GM18502 (cell line): ENCODE measurements around the gene GIN1.

Experiments used
- ATAC-seq: cut with Tn5 transposase; IDR thresholded peaks from one replicate; pipeline ENCODE4 v1.9.1; 2021; ENCODE audit warnings: mild to moderate bottlenecking; ENCODE audit not compliant: unreplicated experiment, poor library complexity

The GIN1 gene

DNA sequence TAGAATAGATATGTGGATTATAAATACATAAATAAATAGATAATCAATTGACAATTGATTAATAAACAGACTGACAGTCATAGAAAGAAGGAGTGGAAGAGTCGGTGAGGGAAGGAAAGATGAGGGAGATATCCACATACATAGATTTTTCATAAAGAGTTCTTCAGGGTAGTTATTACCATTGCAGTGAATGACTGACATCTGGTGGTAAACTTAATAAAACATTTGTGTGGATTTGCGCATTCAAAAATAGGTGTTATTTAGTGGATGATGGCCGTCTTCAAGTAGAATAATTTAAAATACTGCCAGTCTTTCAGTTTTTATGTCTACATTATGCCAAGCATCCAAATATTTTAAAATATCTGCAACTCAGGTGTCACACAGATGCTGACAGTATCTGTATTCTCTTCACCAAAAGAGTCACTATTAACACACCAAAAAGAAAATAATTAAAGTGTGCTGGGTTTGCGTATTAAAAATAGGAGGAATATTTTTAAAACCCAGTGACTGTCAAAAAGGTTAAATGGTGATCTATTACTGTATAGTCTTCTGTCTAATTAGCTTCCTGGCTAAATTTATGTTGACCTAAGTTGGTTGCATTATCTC, 78.8 kb downstream of the GIN1 start:
- ATAC-seq, result peak; percentile 43

DNA sequence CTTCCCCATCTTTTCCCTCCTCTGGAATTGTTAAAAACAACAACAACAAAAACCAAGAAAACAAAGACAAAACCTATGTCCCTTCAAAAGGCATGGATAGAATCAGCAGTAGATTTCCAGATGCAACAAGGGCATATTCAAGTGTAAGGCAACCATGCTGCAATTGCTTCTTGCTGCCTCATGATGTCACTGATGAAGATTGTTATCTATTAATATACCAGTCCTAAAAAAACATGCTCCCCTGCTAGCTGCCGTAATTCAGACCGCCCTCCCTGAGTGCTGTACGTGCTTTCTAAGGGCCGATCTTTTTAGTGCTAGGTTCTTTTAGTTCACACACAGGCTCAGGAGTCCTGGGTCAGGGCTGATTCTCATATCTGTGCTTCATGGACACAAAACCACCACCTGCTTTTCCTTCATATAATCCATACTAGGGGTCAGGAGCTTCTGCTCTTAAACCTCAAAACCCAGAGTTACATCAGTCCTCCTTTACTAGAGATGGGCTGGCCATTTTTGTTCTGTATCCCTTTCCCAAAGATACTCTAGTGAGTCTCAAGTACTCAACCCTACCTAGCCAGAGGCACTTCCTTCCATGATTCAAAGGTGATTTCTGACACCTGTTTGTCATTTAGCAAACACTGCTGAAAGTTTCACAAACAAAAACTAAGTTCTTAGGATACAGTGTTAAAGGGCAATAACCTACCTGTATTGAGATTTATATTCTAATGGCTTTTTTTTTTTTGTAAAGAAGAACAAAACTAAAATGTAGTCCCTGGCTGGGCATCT, 82.1 kb downstream of the GIN1 start:
- ATAC-seq, result no peak

DNA sequence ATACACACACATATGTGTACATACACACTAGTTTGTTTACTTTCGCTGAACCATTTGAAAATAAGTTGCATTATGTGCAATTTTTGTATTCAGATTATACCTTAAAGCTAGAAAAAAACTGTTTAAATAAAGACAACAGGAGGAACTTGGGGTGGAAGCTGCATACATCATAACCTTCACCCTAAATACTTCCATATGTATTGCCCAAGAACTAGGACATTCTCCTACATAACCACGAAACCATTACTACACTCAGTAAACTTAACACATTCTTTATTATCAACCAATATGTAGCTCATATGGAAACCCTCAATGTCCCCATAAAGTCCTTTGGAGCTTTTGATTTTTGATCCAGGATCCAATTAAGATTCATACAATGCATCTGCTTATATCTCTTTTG, 83.3 kb downstream of the GIN1 start:
- ATAC-seq, result no peak
